ENCODE measurements around the gene KRT78.
A peak's percentile ranks its signal among the peaks of the same experiment; 100 is the strongest.

KRT78 gene

DNA sequence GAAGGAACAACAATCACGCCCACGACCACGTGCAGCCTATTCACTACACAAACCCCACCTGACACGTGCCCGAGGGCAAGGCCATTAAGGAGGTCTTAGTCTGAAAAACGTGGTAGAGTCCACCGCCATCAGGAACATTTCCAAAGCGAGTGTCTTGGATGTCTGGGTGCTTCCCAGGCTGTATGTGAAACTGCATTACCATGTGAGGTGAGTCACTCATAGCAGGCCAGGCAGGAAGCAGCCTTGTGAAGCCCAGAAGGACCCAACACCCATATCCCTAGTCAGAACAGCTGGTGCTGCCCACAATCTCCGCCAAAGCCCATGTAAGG lies 11.4 kb downstream of the KRT78 start:
- no peak for DNase-seq

DNA sequence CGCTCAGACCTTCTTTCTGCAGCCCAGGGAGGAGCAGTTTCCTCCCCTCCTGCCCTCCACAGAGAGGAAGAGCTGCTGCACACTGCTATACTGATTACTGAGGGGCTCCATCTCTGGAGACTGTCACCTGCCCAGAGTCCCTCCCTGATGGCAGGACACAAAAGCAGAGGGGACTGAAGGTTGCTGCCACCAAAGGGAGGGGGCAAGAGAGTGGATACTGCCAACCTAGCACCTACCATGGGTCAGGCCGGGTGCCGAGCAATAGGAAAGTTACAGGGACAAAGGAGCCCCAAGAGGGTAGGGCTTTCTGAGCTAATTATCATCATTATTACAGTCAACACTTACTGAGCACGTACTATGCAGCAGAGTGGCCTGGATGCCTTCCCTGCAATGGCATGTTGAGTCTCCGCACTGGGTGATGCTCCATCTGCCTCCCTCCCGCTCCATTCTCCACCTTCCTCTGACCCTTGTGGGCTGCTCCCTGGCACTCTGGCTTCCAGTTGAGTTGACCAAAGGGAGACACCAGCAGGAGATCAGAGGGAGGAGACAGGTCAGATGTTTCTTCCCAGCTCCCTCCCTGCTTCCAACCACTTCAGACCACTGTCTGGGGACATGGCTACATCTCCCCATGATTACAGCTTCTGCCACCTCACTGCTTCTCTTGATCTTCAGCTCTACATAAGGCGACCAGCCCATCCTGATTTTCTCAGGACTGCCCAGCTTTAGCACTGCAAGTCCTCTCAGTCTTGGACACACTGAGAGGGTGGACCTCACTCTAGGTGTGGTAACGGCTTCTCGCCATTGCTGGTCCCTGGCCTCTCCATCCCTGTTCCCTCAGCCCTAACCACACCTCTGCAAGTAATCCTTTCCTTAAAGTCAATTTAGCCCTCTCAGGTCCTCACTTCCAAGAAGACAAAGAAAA lies 12.0 kb downstream of the KRT78 start:
- no peak for DNase-seq

DNA sequence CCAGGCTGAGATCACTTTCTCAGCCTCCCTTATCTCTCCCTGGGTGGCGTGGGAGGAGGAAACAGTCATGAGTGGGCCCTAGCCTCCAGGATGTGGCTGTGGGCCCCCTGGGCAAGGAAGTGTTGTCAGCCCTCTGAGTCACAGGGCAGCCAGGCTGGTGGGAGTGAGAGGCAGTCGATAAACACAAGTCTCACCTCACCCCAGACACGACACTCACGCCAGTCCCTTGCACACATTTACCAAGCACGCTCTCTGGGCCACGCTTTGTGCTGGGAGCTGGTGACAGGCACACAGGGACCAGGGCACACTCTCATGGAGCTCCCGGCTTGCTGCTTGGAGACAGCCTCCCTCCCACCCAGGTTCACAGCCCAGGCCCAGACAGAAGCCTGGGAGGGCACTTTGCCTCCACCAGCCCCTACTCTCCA lies 12.7 kb downstream of the KRT78 start:
- peak; percentile 58 for DNase-seq

- DNase-seq, result no peak
Measured at GRCh38 chr12:52835271-52836041, 13.3 kb downstream of the KRT78 start.

GRCh38 chr12:52834727-52835001 lies 14.1 kb downstream of the KRT78 start:
- no peak for DNase-seq

DNA sequence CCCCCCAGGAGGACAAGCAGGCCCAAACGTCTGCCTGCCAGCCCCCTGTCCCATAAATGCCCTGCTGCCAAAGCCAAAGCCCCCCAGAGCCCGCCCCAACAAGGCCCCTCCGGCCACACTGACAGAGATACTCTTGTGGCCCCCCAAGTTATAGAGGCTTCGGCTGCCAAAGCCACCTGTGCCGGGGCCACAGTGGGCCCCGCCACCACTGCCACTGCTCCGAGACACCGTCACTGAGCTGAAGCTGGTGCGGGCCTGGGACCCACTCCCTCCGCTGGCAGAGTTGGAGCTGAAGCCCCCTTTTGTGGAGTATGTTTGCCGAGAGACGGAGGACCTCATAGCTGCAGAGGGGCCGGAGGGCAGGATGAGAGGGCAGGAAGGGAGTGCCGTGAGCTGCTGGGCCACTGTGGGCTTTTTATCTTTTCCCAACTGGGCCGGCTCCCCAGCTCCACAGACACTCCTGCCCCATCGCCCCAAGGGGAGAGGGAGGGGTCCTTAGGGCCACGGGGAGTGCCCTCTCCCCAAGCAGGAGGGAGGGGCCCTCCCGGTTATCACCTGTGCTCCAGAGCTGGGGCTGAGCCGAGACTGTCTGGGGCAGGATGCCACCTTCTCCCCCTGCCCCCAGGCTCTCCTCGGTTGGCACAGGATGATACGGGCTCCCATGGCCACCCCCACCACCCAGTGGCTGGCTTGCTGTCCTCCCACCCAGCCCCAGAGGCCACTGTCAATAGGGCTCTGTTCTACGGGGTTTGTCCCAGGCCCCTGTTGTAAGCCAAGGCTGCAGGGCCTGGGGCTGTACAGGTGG lies 14.7 kb downstream of the KRT78 start, which contains the start of gene KRT79:
KRT79 (minus strand) TSS at position 390 of the 805 bp plus-strand sequence; CDS start at position 339, 51 bp downstream.
- DNase-seq, result no peak

GRCh38 chr12:52832985-52833905 lies 15.5 kb downstream of the KRT78 start:
- no peak for DNase-seq

DNA sequence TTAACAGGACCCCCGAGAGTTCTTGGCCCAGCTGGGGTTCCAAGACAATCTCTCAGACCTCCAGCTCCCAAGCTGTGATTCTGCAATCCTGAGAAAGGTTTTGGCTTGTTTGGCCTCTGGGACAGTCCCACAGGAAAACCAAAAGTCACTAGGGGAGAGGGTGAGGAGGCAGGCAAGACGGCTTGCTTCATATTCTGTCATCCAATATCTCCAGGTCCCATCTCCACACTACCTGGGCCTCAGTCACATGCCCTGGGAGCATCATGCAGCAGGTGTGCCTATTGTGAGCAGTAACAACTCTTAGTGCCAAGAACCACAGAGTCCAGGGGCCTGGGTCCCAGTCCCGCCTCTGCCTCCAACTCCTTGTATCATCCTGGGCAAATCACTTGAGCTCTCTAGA lies 16.3 kb downstream of the KRT78 start:
- DNase-seq, result no peak

DNA sequence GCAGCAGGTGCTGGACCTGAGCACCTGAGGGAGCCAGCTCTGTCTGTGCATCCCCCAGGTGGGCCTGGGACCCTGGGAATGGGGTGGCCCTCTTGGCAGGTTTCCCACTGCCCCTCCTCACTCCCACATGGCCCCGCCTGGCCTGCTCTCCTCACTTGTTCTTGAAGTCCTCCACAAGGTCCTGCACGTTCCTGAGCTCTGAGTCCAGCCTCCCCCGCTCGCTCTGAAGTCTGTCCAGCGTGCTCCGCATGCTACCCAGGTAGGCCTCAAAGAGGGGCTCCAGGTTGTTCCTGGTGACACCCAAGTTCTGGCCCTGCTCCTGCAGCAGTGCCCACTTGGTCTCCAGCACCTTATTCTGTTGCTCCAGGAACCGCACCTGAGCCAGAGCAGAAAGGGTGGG lies 17.5 kb downstream of the KRT78 start:
- no peak for DNase-seq

GRCh38 chr12:52829986-52830770 lies 18.6 kb downstream of the KRT78 start:
- DNase-seq, result no peak

- DNase-seq, result no peak
Measured at GRCh38 chr12:52828591-52829021, 20.2 kb downstream of the KRT78 start.

DNA sequence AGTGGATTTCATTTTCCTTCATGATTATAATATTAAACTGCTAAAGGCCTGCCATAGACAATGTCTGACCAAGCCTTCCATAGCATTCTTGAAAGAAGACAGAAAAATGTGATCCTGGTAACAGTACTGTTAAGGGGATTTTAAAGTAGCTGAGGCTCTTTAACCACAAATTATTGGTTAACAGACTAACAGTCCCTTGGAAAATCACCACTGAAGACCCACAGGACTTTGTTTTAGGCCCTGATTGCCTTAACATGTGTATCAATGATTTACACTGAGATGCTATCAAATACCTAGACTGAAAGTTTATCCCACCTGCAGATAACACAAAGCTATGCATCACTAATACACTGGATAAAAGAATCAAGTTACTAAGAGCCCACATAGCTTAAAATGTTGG lies 20.6 kb downstream of the KRT78 start:
- no peak for DNase-seq

- DNase-seq, result no peak
Measured at GRCh38 chr12:52827499-52828090, 21.2 kb downstream of the KRT78 start.

- DNase-seq, result no peak
Measured at GRCh38 chr12:52826611-52827498, 21.9 kb downstream of the KRT78 start.

- no peak for DNase-seq
Measured at GRCh38 chr12:52825961-52826360, 22.8 kb downstream of the KRT78 start.

- DNase-seq, result no peak
Measured at GRCh38 chr12:52824741-52825410, 23.9 kb downstream of the KRT78 start.

DNA sequence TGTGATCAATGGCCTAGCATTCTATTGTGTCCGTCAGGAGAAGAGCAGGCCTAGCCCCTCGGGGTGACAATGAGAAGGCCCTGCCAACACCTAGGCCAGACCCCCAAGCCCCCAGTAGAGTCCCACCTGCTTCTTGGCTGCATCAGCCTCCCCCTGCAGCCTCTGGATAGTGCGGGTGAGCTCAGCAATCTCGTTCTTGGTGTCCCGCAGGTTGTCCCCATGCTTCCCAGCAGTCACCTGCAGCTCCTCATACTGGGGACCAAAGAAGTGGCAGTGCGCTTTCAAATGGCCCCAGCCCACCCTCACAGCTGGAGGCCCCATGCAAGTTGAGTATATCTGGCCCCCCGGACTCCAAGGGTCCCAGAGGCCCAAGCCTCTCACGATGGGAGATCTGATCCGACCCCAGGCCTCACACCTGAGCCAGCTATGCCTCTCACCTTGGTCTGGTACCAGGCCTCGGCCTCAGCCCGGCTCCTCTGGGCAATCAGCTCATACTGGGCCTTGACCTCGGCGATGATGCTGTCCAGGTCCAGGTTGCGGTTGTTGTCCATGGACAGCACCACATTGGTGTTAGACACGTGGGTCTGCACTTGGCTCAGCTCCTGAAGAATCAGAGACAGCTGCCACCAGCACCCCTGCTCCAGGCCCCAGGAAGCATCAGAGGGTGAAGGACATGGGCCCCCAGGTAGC lies 24.9 kb downstream of the KRT78 start:
- no peak for DNase-seq

DNA sequence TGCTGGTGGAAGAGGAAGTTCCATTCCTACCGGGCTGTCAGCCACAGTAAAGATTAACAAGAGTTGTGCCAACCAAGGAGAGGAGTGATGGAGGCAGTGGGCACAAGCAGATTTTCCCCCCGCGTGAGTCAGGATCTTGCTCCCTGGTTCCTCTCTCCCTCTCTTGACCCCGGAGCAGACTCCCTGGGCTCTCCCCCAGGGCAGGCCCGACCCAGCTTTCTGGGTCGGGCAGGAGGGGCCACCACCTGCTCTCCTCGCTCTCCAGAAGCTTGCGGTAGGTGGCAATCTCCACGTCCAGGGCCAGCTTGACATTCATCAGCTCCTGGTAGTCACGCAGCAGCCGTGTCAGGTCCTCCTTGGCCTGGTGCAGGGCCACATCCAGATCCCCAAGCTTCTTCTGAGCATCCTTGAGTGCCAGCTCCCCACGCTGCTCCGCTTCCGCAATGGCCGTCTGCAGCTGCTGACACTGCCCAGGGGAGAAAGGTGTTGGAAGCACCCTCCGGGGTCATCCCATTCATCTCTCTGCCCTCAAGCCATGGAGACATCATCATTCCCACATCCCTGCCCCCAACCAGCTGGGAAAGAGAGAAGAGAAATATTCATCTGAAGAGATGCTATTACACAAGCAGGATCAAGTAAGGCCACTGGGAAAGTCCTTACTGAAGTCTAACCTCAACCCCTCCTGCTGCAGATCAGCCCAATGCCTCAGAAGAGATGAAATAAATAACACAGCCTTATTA lies 25.9 kb downstream of the KRT78 start:
- no peak for DNase-seq
